HCT116 (cell line): ENCODE data around the gene PTPA.

Source experiments
- CEBPB ChIP-seq: IDR thresholded peaks from 2 replicates; pipeline ENCODE4 v1.6.1; 2012; ENCODE audit warnings: low read depth
- CTCF ChIP-seq, 3 experiments: fragments of 200-600 bp in 1 of 3; sonication (generic) in 1 of 3; IDR thresholded peaks in 2 of 3; conservative IDR thresholded peaks in 1 of 3; 2 replicates each; pipeline ENCODE4 v1.5.1; 2012 to 2017; ENCODE audit warnings: low read depth in 2 of 3, low read length in 2 of 3, antibody characterized with exemption in 1 of 3, borderline replicate concordance in 1 of 3, control low read depth in 1 of 3, mild to moderate bottlenecking in 1 of 3, mixed read lengths in 1 of 3, mixed run types in 1 of 3, moderate library complexity in 1 of 3; ENCODE audit not compliant: insufficient read depth in 1 of 3
- EZH2phosphoT487 ChIP-seq: fragments of 200-600 bp; IDR thresholded peaks from 2 replicates; pipeline ENCODE4 v1.6.1; 2018; ENCODE audit warnings: antibody characterized with exemption, borderline replicate concordance
- JUND ChIP-seq: IDR thresholded peaks from 2 replicates; pipeline ENCODE4 v1.6.1; 2012
- POLR2AphosphoS5 ChIP-seq: IDR thresholded peaks from 2 replicates; pipeline ENCODE4 v1.6.1; 2011; ENCODE audit warnings: mild to moderate bottlenecking, low read depth, low read length, moderate library complexity

- TF ChIP-seq CTCF (IDR thresholded peaks at IDR 0.05 in 2 of 3, conservative IDR thresholded peaks at IDR 0.05 in 1 of 3; ENCODE audit: borderline replicate concordance in 1 of 3, insufficient read depth in 1 of 3, low read depth in 2 of 3, low read length in 2 of 3) (no peak), POLR2AphosphoS5 (no peak), JUND (no peak), EZH2phosphoT487 (no peak), CEBPB (no peak)
Observed at GRCh38 chr9:129138476-129139232, 27.4 kb downstream of the PTPA start.
